CD4-positive, alpha-beta T cell (primary cell): ENCODE measurements around the gene NDUFB8. TPM values are rescaled to one million over a fixed set of nuclear protein-coding genes. Genes with fewer than 3 reads are reported as not detected.
A peak's percentile ranks its signal among the peaks of the same experiment; 100 is the strongest.

Experiments
- ATAC-seq: fragments of 200-7000 bp; cut with Tn5 transposase; one replicate; pipeline ENCODE4 v1.10.0; 2022; ENCODE audit warnings: mild to moderate bottlenecking; ENCODE audit not compliant: poor library complexity
- CTCF ChIA-PET: fragments of 350-600 bp; sonication (Branson Sonifier 250); formaldehyde crosslinking; loops from one replicate; lab custom pipeline; 2021; ENCODE audit warnings: antibody characterized with exemption, inconsistent platforms; lab: Charles Lee
- POLR2A ChIA-PET: fragments of 350-600 bp; sonication (Branson Sonifier 250); formaldehyde crosslinking; loops from one replicate; lab custom pipeline; 2021; ENCODE audit warnings: antibody characterized with exemption, inconsistent platforms; lab: Charles Lee
- DNase-seq, 14 experiments: peaks; one replicate each; pipeline ENCODE4 v3.0.0-alpha.2; 2013 to 2020; ENCODE audit warnings: mixed read lengths in 2 of 14
- H3K27ac ChIP-seq, 2 donors: one replicate each; pipeline versions ENCODE4 v1.5.1 to v1.7.0; 2013; ENCODE audit warnings: low read length in 2 of 2, low read depth in 1 of 2, mild to moderate bottlenecking in 1 of 2
- H3K27me3 ChIP-seq, 2 experiments: 1 replicate in 1 of 2; 2 replicates in 1 of 2; pipeline versions ENCODE4 v1.6.1 to v1.7.0; 2013; ENCODE audit warnings: low read length in 2 of 2, control low read depth in 1 of 2, mild to moderate bottlenecking in 1 of 2, moderate library complexity in 1 of 2; ENCODE audit not compliant: insufficient read depth in 2 of 2, control insufficient read depth in 1 of 2
- H3K36me3 ChIP-seq: one replicate; pipeline ENCODE4 v1.6.1; 2013; ENCODE audit warnings: low read length, control low read depth; ENCODE audit not compliant: insufficient read depth
- H3K4me1 ChIP-seq: one replicate; pipeline ENCODE4 v1.6.1; 2013; ENCODE audit warnings: low read length, control low read depth; ENCODE audit not compliant: insufficient read depth
- H3K4me3 ChIP-seq: one replicate; pipeline ENCODE4 v1.5.1; 2013; ENCODE audit warnings: mild to moderate bottlenecking, low read length, moderate library complexity
- H3K9me3 ChIP-seq, 2 experiments: 1 replicate in 1 of 2; 2 replicates in 1 of 2; pipeline versions ENCODE4 v1.6.1 to v1.7.0; 2013; ENCODE audit warnings: low read length in 2 of 2, mild to moderate bottlenecking in 2 of 2, control low read depth in 1 of 2, moderate library complexity in 1 of 2; ENCODE audit not compliant: control insufficient read depth in 1 of 2, insufficient read depth in 1 of 2
- H3K27ac Mint-ChIP-seq: one replicate; pipeline ENCODE4 v1.8.0; 2020; ENCODE audit warnings: mixed read lengths
- H3K27me3 Mint-ChIP-seq: one replicate; pipeline ENCODE4 v1.8.0; 2021; ENCODE audit warnings: mixed read lengths
- H3K36me3 Mint-ChIP-seq: one replicate; pipeline ENCODE4 v1.8.0; 2021; ENCODE audit warnings: low read depth, mixed read lengths
- H3K4me1 Mint-ChIP-seq: one replicate; pipeline ENCODE4 v1.8.0; 2021; ENCODE audit warnings: low read depth, mixed read lengths
- H3K4me3 Mint-ChIP-seq: one replicate; pipeline ENCODE4 v1.8.0; 2020; ENCODE audit warnings: mild to moderate bottlenecking, mixed read lengths
- H3K9me3 Mint-ChIP-seq: one replicate; pipeline ENCODE4 v1.8.0; 2020; ENCODE audit warnings: mixed read lengths
- intact Hi-C, 2 experiments: fragments of 100-400 bp; cut with DNase I in 1 of 2; cut with micrococcal nuclease in 1 of 2; formaldehyde crosslinking; loops; one replicate each; pipeline versions ENCODE4 v1.15.1 to v1.9.0; 2023 to 2025; cut with DNase I, micrococcal nuclease
- total RNA-seq, 174 experiments: library from RNA in 2 of 174; stranded (reverse) in 2 of 174; gene quantifications; one replicate each; pipeline ENCODE4 v1.2.3 and lab custom pipeline; 2021 to 2026
- TF ChIP-seq, protein P1 (sequence below): fragments of 200-600 bp; IDR thresholded peaks from one replicate; pipeline ENCODE4 v1.8.0; 2022; ENCODE audit warnings: antibody characterized with exemption, mild to moderate bottlenecking

The NDUFB8 gene
- total RNA-seq, 2 experiments from 2014 or later = 155 to 173 TPM

DNA sequence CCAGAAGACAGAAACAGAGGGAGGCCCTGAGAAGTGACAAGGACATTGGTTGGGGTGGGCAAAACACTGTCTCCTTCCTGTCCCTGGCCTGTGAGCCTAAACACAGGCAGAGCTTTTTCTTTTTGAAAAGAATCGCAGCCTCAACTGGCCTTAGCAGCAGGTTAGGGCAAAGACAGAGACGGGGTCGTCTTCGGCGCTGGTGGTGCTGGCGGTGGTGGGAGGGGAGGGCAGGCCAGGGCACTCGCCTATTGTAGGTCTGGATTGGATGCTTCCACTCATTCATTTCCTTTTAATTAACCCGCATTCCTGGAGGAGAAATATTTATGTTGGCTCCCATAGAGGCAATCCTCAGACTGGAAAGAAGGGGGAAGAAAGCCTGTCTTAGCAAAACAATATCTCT lies 44.3 kb downstream of the NDUFB8 start:
- Histone ChIP-seq H3K4me3 (no peak overlapping the region), H3K27ac (no peak overlapping the region), H3K36me3 (peaks cover 35% of the 10 kb centered on the region), H3K4me1 (peaks cover 17% of the 10 kb centered on the region), H3K9me3 (no peaks in the 10 kb centered on the region), H3K27me3 (peaks cover 7% of the 10 kb centered on the region in 2 experiments)
- Mint-ChIP-seq H3K27me3 (peaks cover 9% of the 10 kb centered on the region), H3K27ac (no peak overlapping the region), H3K4me1 (peaks cover 13% of the 10 kb centered on the region), H3K4me3 (no peak overlapping the region), H3K9me3 (no peaks in the 10 kb centered on the region), H3K36me3 (peaks cover 41% of the 10 kb centered on the region)
- CTCF ChIA-PET = interaction anchor here (5.9 kb wide), 1 partner anchor 33 kb away, joined by 45 read pairs; no protein-coding TSS in a partner anchor
- TF ChIP-seq, protein P1, sequence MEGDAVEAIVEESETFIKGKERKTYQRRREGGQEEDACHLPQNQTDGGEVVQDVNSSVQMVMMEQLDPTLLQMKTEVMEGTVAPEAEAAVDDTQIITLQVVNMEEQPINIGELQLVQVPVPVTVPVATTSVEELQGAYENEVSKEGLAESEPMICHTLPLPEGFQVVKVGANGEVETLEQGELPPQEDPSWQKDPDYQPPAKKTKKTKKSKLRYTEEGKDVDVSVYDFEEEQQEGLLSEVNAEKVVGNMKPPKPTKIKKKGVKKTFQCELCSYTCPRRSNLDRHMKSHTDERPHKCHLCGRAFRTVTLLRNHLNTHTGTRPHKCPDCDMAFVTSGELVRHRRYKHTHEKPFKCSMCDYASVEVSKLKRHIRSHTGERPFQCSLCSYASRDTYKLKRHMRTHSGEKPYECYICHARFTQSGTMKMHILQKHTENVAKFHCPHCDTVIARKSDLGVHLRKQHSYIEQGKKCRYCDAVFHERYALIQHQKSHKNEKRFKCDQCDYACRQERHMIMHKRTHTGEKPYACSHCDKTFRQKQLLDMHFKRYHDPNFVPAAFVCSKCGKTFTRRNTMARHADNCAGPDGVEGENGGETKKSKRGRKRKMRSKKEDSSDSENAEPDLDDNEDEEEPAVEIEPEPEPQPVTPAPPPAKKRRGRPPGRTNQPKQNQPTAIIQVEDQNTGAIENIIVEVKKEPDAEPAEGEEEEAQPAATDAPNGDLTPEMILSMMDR = no peak
- ATAC-seq = no peak
- intact Hi-C loops = no loop called here
- no peak for DNase-seq
- POLR2A ChIA-PET = no interaction called here

DNA sequence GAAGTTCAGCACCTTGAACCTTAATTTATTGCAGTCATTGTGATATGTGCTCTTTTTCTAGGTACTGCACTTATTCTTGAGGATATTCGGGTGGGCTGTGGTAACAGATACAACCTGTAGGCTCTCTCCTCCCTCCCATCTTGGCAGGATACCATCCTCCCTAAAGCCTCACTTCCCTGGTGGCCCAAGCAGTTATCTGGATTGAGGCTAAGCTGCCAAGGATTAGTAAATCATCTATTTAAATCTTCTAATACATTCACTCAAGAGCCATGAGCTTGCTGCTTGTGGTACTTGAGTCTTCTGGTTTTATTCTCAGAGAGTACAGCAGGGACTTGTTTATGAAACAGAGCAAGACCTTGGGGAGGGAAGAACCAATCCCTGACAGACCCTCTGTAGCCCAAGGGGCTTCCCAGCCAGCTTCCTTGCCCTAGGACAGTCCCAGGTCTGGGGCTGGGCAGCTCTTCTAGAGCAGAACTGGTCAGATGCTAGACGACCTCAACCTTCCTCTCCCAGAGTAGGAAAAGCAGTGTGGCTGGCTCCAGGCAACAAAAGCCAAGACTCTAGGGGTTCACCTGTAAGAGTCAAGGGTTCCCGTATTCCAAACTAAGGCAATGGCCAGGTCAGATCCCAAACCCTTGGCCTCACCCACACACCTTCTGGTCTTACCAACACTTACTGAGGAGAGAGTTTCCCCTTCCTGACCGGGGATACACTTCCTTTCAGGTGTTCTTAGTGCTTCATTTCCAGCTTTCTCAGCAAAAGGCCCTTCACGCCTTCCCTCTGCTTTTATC lies 45.6 kb downstream of the NDUFB8 start:
- Mint-ChIP-seq H3K4me3 (peak overlapping the region; percentile 31), H3K4me1 (peaks cover 13% of the 10 kb centered on the region), H3K9me3 (no peaks in the 10 kb centered on the region), H3K27ac (no peak overlapping the region), H3K27me3 (peaks cover 22% of the 10 kb centered on the region), H3K36me3 (peaks cover 29% of the 10 kb centered on the region)
- peaks cover 17% of the 10 kb centered on the region for H3K4me1 ChIP-seq
- peaks cover 23% of the 10 kb centered on the region for H3K36me3 ChIP-seq
- no peak overlapping the region for H3K4me3 ChIP-seq
- no peak for DNase-seq
- ATAC-seq = no peak
- H3K9me3 ChIP-seq = no peaks in the 10 kb centered on the region
- intact Hi-C loops = loop anchor here in 1 of 2 experiments (2.0 kb wide), 2 partner anchors 25 to 35 kb away; partner anchors contain the start of gene SEC31B
- TF ChIP-seq, protein P1 = no peak
- peaks cover 17 to 20% of the 10 kb centered on the region in 2 experiments for H3K27me3 ChIP-seq
- ChIA-PET POLR2A (interaction anchor here (0.7 kb wide), 1 partner anchor 35 kb away, joined by 3 read pairs; no protein-coding TSS in a partner anchor), CTCF (interaction anchor here (2.1 to 5.9 kb wide), 4 partner anchors 9 to 45 kb away, joined by 9 to 67 read pairs (median 28); no protein-coding TSS in a partner anchor)
- H3K27ac ChIP-seq = no peak overlapping the region

GRCh38 chr10:100482834-100483185 lies 46.9 kb downstream of the NDUFB8 start:
- CTCF ChIA-PET = interaction anchor here (0.8 to 5.9 kb wide), 16 partner anchors 8 to 145 kb away, joined by 3 to 67 read pairs (median 5); partner anchors contain the start of gene HIF1AN
- intact Hi-C loops = loop anchor here (1.0 to 2.0 kb wide), 4 partner anchors 25 to 36 kb away; partner anchors contain the start of gene SEC31B (in 1 of the 2)
- Mint-ChIP-seq H3K27ac (no peak overlapping the region), H3K9me3 (no peaks in the 10 kb centered on the region), H3K4me1 (peaks cover 13% of the 10 kb centered on the region), H3K4me3 (peak overlapping the region; percentile 80), H3K36me3 (peaks cover 19% of the 10 kb centered on the region), H3K27me3 (peaks cover 32% of the 10 kb centered on the region)
- POLR2A ChIA-PET = interaction anchor here (1.0 to 3.2 kb wide), 5 partner anchors 26 to 196 kb away, joined by 3 to 14 read pairs (median 4); partner anchors contain the start of gene BLOC1S2
- ATAC-seq (no peak), DNase-seq (no peak)
- TF ChIP-seq, protein P1 = peak; percentile 54
- Histone ChIP-seq H3K4me1 (peaks cover 17% of the 10 kb centered on the region), H3K27me3 (peaks cover 17 to 22% of the 10 kb centered on the region in 2 experiments), H3K36me3 (peaks cover 15% of the 10 kb centered on the region), H3K9me3 (no peaks in the 10 kb centered on the region), H3K27ac (no peak overlapping the region), H3K4me3 (peak overlapping the region; percentile 69)
